K562 (cell line): ENCODE results near the gene EXT2. TPM values are rescaled to one million over a fixed set of nuclear protein-coding genes. Genes with fewer than 3 reads are reported as not detected.

Source experiments
- ATAC-seq: fragments of 200-7000 bp; cut with Tn5 transposase; 3 replicates; pipeline ENCODE4 v1.9.1; 2020; ENCODE audit warnings: moderate library complexity
- BruUV-seq: library from RNA; stranded (reverse); fragments of 400-500 nt; replicated peaks from 2 replicates; lab custom pipeline; 2021; lab: Mats Ljungman, UMichigan
- CTCF ChIA-PET: fragments of 300-600 bp; formaldehyde crosslinking; extraction: SDS; loops from one replicate; lab custom pipeline; 2021; ENCODE audit warnings: low intra/inter-chr PET ratio; lab: Yijun Ruan, JAX
- POLR2A ChIA-PET: fragments of 300-600, 350-650 bp; sonication (Branson Sonifier 250); formaldehyde crosslinking; extraction: SDS; loops from one replicate; lab custom pipeline; 2021; ENCODE audit warnings: antibody characterized with exemption, inconsistent platforms; lab: Yijun Ruan, JAX
- DNase-seq, 4 experiments: peaks; one replicate each; pipeline versions ENCODE4 v3.0.0 to v3.0.0-alpha.2; 2011 to 2018; ENCODE audit warnings: low spot score in 3 of 4, mixed read lengths in 3 of 4; ENCODE audit errors: extremely low read depth in 1 of 4
- FAIRE-seq: peaks from 2 replicates; lab custom pipeline; 2011; peaks lifted over from hg19 to GRCh38; lab: Jason Lieb, UNC
- H2AFZ ChIP-seq: 2 replicates; pipeline ENCODE4 v1.6.0; 2011; ENCODE audit warnings: low read depth, low read length, control low read depth, inconsistent platforms
- H3K27ac ChIP-seq: fragments of 200-600 bp; 3 replicates; pipeline ENCODE4 v1.8.0; 2011; ENCODE audit warnings: low read depth, mild to moderate bottlenecking, control low read depth, inconsistent platforms, low read length, moderate library complexity, mixed read lengths; ENCODE audit errors: extremely low read depth
- H3K27me3 ChIP-seq, 2 experiments: fragments of 300-600 bp in 1 of 2; 2 replicates in 1 of 2; 3 replicates in 1 of 2; pipeline versions ENCODE4 v1.6.0 to v1.8.0; 2011; ENCODE audit warnings: inconsistent platforms in 2 of 2, low read length in 2 of 2, mild to moderate bottlenecking in 1 of 2, mixed read lengths in 1 of 2, moderate library complexity in 1 of 2; ENCODE audit not compliant: control insufficient read depth in 2 of 2, insufficient read depth in 2 of 2
- H3K36me3 ChIP-seq: fragments of 300-600 bp; 3 replicates; pipeline ENCODE4 v1.8.0; 2011; ENCODE audit warnings: mild to moderate bottlenecking, low read length, inconsistent platforms; ENCODE audit not compliant: control insufficient read depth, insufficient read depth
- H3K4me1 ChIP-seq, 2 experiments: fragments of 200-600 bp in 1 of 2; replicated peaks in 1 of 2; 2 replicates in 1 of 2; 3 replicates in 1 of 2; pipeline versions ENCODE4 v1.5.1 to v1.8.0; 2011; ENCODE audit warnings: inconsistent platforms in 2 of 2, low read length in 2 of 2, mild to moderate bottlenecking in 1 of 2, mixed read lengths in 1 of 2, moderate library complexity in 1 of 2; ENCODE audit not compliant: control insufficient read depth in 2 of 2, insufficient read depth in 2 of 2
- H3K4me2 ChIP-seq: 2 replicates; pipeline ENCODE4 v1.6.1; 2011; ENCODE audit warnings: low read length, control low read depth, inconsistent platforms, mixed read lengths; ENCODE audit not compliant: insufficient read depth
- H3K4me3 ChIP-seq: fragments of 200-600 bp; sonication (generic), shearing (Covaris generic); 2 replicates; pipeline ENCODE4 v1.5.1; 2016; ENCODE audit warnings: control low read depth, inconsistent platforms
- H3K79me2 ChIP-seq: fragments of 200-600 bp; 3 replicates; pipeline ENCODE4 v1.8.0; 2011; ENCODE audit warnings: low read length, inconsistent platforms; ENCODE audit not compliant: control insufficient read depth, insufficient read depth
- H3K9ac ChIP-seq, 2 experiments: 2 replicates each; pipeline versions ENCODE4 v1.6.0 to v1.6.1; 2011; ENCODE audit warnings: low read depth in 2 of 2, low read length in 2 of 2, control low read depth in 1 of 2, inconsistent platforms in 1 of 2, mild to moderate bottlenecking in 1 of 2, mixed read lengths in 1 of 2; ENCODE audit not compliant: insufficient read depth in 1 of 2
- H3K9me1 ChIP-seq: one replicate; pipeline ENCODE4 v1.6.0; 2011; ENCODE audit warnings: inconsistent platforms, mild to moderate bottlenecking, low read length, moderate library complexity; ENCODE audit not compliant: control insufficient read depth, insufficient read depth
- H3K9me3 ChIP-seq: replicated peaks from 2 replicates; pipeline ENCODE4 v1.5.1; 2011; ENCODE audit warnings: low read depth, low read length, inconsistent platforms; ENCODE audit not compliant: control insufficient read depth, insufficient read depth
- H4K20me1 ChIP-seq: replicated peaks from 2 replicates; pipeline ENCODE4 v1.6.1; 2011; ENCODE audit warnings: low read length, inconsistent platforms, mixed read lengths; ENCODE audit not compliant: control insufficient read depth, insufficient read depth
- ATF1 ChIP-seq, 2 experiments: fragments of 450-650 bp in 1 of 2; IDR thresholded peaks; 2 replicates each; pipeline ENCODE4 v1.6.1; 2016; ENCODE audit warnings: missing compliant biosample characterization in 1 of 2, missing genetic modification characterization in 1 of 2
- CEBPB ChIP-seq: fragments of 450-650 bp; IDR thresholded peaks from 2 replicates; pipeline ENCODE4 v1.6.1; 2016; ENCODE audit warnings: missing genetic modification characterization, missing compliant biosample characterization
- CEBPG ChIP-seq, 3 experiments: fragments of 200-800 bp in 1 of 3; sonication (Bioruptor generic) in 1 of 3; sonication (generic) in 1 of 3; formaldehyde crosslinking in 1 of 3; IDR thresholded peaks in 2 of 3; conservative IDR thresholded peaks in 1 of 3; 2 replicates each; pipeline versions ENCODE4 v1.6.1 to v1.8.0; 2016 to 2022; ENCODE audit warnings: missing compliant biosample characterization in 2 of 3, missing genetic modification characterization in 2 of 3, mild to moderate bottlenecking in 1 of 3, missing genetic modification reagents in 1 of 3
- CXXC5 ChIP-seq: fragments of 250-450 bp; sonication (Bioruptor Pico); IDR thresholded peaks from 2 replicates; pipeline ENCODE4 v1.8.0; 2022; ENCODE audit warnings: inconsistent platforms, mild to moderate bottlenecking, moderate library complexity
- MNT ChIP-seq, 2 experiments: fragments of 450-650 bp; conservative IDR thresholded peaks; 2 replicates each; pipeline ENCODE4 v1.6.1; 2017; ENCODE audit warnings: mild to moderate bottlenecking in 2 of 2, moderate library complexity in 2 of 2
- NONO ChIP-seq, 2 experiments: fragments of 200-400 bp in 1 of 2; fragments of 450-650 bp in 1 of 2; formaldehyde crosslinking in 1 of 2; IDR thresholded peaks; 2 replicates each; pipeline ENCODE4 v1.6.1; 2017; ENCODE audit warnings: low read depth in 2 of 2, mild to moderate bottlenecking in 2 of 2, moderate library complexity in 2 of 2, low read length in 1 of 2
- ZNF165 ChIP-seq: fragments of 250-450 bp; sonication (Bioruptor Pico); IDR thresholded peaks from 2 replicates; pipeline ENCODE4 v1.4.0; 2020; ENCODE audit warnings: borderline replicate concordance
- WGBS: fragments of 100-300 bp; shearing (Covaris generic); methylation state at CpG from one replicate; pipeline ENCODE4 v1.1.6; 2016; ENCODE audit warnings: low coverage, mixed read lengths; ENCODE audit not compliant: insufficient coverage; ENCODE audit errors: missing lambda C conversion rate; 5-methylcytosine and 5-hydroxymethylcytosine counted together
- in situ Hi-C: fragments of 300-500 bp; cut with MboI; formaldehyde crosslinking; loops from 4 replicates; pipeline ENCODE4 v1.15.0; 2018; ENCODE audit warnings: inconsistent platforms, mixed read lengths
- intact Hi-C: fragments of 100-400 bp; cut with micrococcal nuclease; formaldehyde crosslinking; loops from 2 replicates; pipeline ENCODE4 v1.14.2; 2022
- polyA plus RNA-seq, 8 experiments: library from polyadenylated mRNA; depleted of rRNA in 4 of 8; stranded (reverse) in 5 of 8; unstranded in 3 of 8; fragments of >200 nt; fragmentation: Nextera tagmentation in 2 of 8; fragmentation: Illumina TruSeq in 1 of 8; extraction: Ambion mirVana in 2 of 8; extraction: Trizol in 1 of 8; gene quantifications; 2 replicates each; pipeline versions ENCODE4 v1.2.1 to v1.2.3, GENCODE V29; 2011 to 2014; ENCODE audit warnings: inconsistent platforms in 1 of 8, missing spikeins in 1 of 8
- total RNA-seq, 7 experiments: library from RNA; depleted of rRNA in 6 of 7; stranded (reverse); fragments of >200 nt in 6 of 7; fragmentation: Illumina TruSeq in 2 of 7; extraction: Trizol in 2 of 7; gene quantifications; 2 replicates each; pipeline versions ENCODE4 v1.2.1 to v1.2.3, GENCODE V29; 2011 to 2021; ENCODE audit warnings: low replicate concordance in 1 of 7
- TF ChIP-seq, protein P1 (sequence below): sonication (generic); formaldehyde crosslinking; IDR thresholded peaks from 2 replicates; pipeline ENCODE4 v1.8.1; 2022; ENCODE audit warnings: missing genetic modification reagents

Gene EXT2
- total and polyA plus RNA-seq, 9 of the 15 experiments (the other 6 are each of a cell fraction or from before 2014, with no cell fraction given): 7.5 to 52.1 (median 38.1) TPM

DNA sequence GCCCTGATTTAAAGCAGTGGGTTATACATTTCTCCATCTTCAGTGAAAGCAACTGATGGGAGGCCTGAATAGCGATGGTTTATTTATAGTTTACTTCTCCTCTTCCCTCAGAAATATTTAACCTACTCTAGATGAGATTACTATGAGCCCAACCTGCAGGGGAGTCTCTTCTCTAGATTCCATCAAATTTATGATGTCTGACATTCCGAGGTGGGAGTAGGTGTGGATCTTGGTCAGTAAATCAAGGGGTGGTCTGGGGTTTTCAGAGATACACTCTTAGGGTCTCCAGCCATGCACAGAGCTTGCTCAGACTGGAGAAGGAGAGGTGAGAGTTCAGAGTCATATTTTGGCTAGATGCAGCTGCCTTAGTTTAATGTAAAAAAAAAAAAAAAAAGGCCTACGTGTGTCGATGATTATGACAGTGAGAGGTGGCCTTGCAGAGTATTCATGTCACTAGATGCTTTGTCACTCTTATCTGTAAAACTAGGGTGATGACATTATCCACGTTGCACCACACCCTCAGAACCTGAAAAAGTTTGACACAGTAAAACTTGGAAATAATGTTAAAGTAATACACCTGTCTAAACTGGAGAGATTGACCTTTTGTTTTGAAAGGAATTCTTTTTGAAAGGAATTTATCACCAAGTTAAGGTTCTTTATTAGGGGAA, 81.2 kb downstream of the EXT2 start (continued):
- TF ChIP-seq CEBPB (tag): peak; percentile 56
- TF ChIP-seq NONO (IDR thresholded peaks at IDR 0.05; ENCODE audit: low read depth in 2 of 2, low read length in 1 of 2): no peak
- TF ChIP-seq ZNF165 (CRISPR knock-in tag): no peak
- TF ChIP-seq CEBPG (CRISPR knock-in tag; IDR thresholded peaks at IDR 0.05): no peak
- TF ChIP-seq CEBPG (tag; conservative IDR thresholded peaks at IDR 0.05 in 1 of 2, IDR thresholded peaks at IDR 0.05 in 1 of 2): peak; percentile 25 to 42; a peak in 2 of 4 replicates
- TF ChIP-seq CXXC5 (CRISPR knock-in tag): peak; percentile 32; the same call in 1 of the 2 replicates
- no peak for TF ChIP-seq ATF1 (CRISPR knock-in tag; IDR thresholded peaks at IDR 0.05)
- TF ChIP-seq ATF1 (tag; IDR thresholded peaks at IDR 0.05): peak; percentile 49

GRCh38 chr11:44177905-44178304, 82.4 kb downstream of the EXT2 start:
- ATAC-seq: no peak
- CTCF ChIA-PET: no interaction called here

More at GRCh38 chr11:44177905-44178304, 82.4 kb downstream of the EXT2 start:
- H3K79me2 ChIP-seq: no peaks in the 10 kb centered on the region
- H3K27ac ChIP-seq: no peak overlapping the region
- intact Hi-C loops: loop anchor here (5.0 kb wide), 1 partner anchor 94 kb away; no protein-coding TSS in a partner anchor
- H3K9me1 ChIP-seq: no peaks in the 10 kb centered on the region
- no peaks in the 10 kb centered on the region for H3K27me3 ChIP-seq
- in situ Hi-C loops: no loop called here
- H2AFZ ChIP-seq: no peak overlapping the region
- no peaks in the 10 kb centered on the region for H3K9me3 ChIP-seq
- no peak overlapping the region for H3K9ac ChIP-seq
- H3K36me3 ChIP-seq: no peaks in the 10 kb centered on the region; the same call in 2 of the 3 replicates
- H4K20me1 ChIP-seq: no peaks in the 10 kb centered on the region
- FAIRE-seq (no peak), DNase-seq (no peak)
- no peak overlapping the region for H3K4me3 ChIP-seq
- peaks cover 0 to 17% of the 10 kb centered on the region in 2 experiments; a peak in 2 of 5 replicates for H3K4me1 ChIP-seq
- TF ChIP-seq, protein P1, sequence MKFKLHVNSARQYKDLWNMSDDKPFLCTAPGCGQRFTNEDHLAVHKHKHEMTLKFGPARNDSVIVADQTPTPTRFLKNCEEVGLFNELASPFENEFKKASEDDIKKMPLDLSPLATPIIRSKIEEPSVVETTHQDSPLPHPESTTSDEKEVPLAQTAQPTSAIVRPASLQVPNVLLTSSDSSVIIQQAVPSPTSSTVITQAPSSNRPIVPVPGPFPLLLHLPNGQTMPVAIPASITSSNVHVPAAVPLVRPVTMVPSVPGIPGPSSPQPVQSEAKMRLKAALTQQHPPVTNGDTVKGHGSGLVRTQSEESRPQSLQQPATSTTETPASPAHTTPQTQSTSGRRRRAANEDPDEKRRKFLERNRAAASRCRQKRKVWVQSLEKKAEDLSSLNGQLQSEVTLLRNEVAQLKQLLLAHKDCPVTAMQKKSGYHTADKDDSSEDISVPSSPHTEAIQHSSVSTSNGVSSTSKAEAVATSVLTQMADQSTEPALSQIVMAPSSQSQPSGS (CRISPR knock-in tag): no peak
- no peak for TF ChIP-seq MNT (conservative IDR thresholded peaks at IDR 0.05)
- 62% methylated on average over 1 of the region's 1 CpG for WGBS
- BruUV-seq: no TSS peak
- POLR2A ChIA-PET: interaction anchor here (0.6 to 1.5 kb wide), 6 partner anchors 9 to 1356 kb away, joined by 3 to 6 read pairs (median 3); no protein-coding TSS in a partner anchor
- H3K4me2 ChIP-seq: no peak overlapping the region
